T-helper 1 cell treated with Interleukin-12 subunit alpha and Interleukin-12 subunit beta and Interleukin-4 antibody, amounts not matched to agents 30 μg/mL and 1 μg/mL, for 36 hours (primary cell): ENCODE measurements around the gene HCN1.

Experiments
- H3K27ac Mint-ChIP-seq: one replicate; pipeline ENCODE4 v1.8.0; 2021; ENCODE audit warnings: mild to moderate bottlenecking, mixed read lengths
- H3K27me3 Mint-ChIP-seq: one replicate; pipeline ENCODE4 v1.8.0; 2021; ENCODE audit warnings: low read depth, mixed read lengths
- H3K36me3 Mint-ChIP-seq: one replicate; pipeline ENCODE4 v1.8.0; 2021; ENCODE audit warnings: low read depth, mixed read lengths
- H3K4me1 Mint-ChIP-seq: one replicate; pipeline ENCODE4 v1.8.0; 2021; ENCODE audit warnings: low read depth, mixed read lengths
- H3K4me3 Mint-ChIP-seq: one replicate; pipeline ENCODE4 v1.8.0; 2021; ENCODE audit warnings: mild to moderate bottlenecking, moderate library complexity, mixed read lengths
- H3K9me3 Mint-ChIP-seq: one replicate; pipeline ENCODE4 v1.8.0; 2021; ENCODE audit warnings: mixed read lengths

The HCN1 gene

GRCh38 chr5:45262061-45262590, 434.1 kb downstream of the HCN1 start:
- Mint-ChIP-seq H3K36me3 (no peaks in the 10 kb centered on the region), H3K27ac (no peak overlapping the region)

GRCh38 chr5:45261125-45261524, 435.1 kb downstream of the HCN1 start:
- H3K4me1 Mint-ChIP-seq = no peaks in the 10 kb centered on the region
- H3K27ac Mint-ChIP-seq = no peak overlapping the region
- no peaks in the 10 kb centered on the region for H3K36me3 Mint-ChIP-seq
- H3K27me3 Mint-ChIP-seq = no peaks in the 10 kb centered on the region
- H3K4me3 Mint-ChIP-seq = no peak overlapping the region
- H3K9me3 Mint-ChIP-seq = peaks cover 23% of the 10 kb centered on the region

More at GRCh38 chr5:45262061-45262590, 434.1 kb downstream of the HCN1 start:
- Mint-ChIP-seq H3K9me3 (peaks cover 23% of the 10 kb centered on the region), H3K27me3 (no peaks in the 10 kb centered on the region), H3K4me1 (no peaks in the 10 kb centered on the region), H3K4me3 (no peak overlapping the region)

- H3K4me3 Mint-ChIP-seq = no peak overlapping the region
- H3K9me3 Mint-ChIP-seq = peaks cover 19% of the 10 kb centered on the region
- H3K36me3 Mint-ChIP-seq = no peaks in the 10 kb centered on the region
- no peaks in the 10 kb centered on the region for H3K4me1 Mint-ChIP-seq
- H3K27ac Mint-ChIP-seq = no peak overlapping the region
- H3K27me3 Mint-ChIP-seq = no peaks in the 10 kb centered on the region
These were observed 435.9 kb downstream of the HCN1 start for GRCh38 chr5:45260292-45260691.

- Mint-ChIP-seq H3K4me1 (no peaks in the 10 kb centered on the region), H3K27ac (no peak overlapping the region), H3K4me3 (no peak overlapping the region), H3K9me3 (peaks cover 36% of the 10 kb centered on the region), H3K27me3 (no peaks in the 10 kb centered on the region), H3K36me3 (no peaks in the 10 kb centered on the region)
These were observed 443.2 kb downstream of the HCN1 start for GRCh38 chr5:45252978-45253377.

- Mint-ChIP-seq H3K9me3 (peaks cover 40% of the 10 kb centered on the region), H3K27ac (no peak overlapping the region), H3K27me3 (no peaks in the 10 kb centered on the region), H3K4me3 (no peak overlapping the region), H3K36me3 (no peaks in the 10 kb centered on the region), H3K4me1 (no peaks in the 10 kb centered on the region)
These were observed 443.6 kb downstream of the HCN1 start for GRCh38 chr5:45252541-45252940.

- Mint-ChIP-seq H3K36me3 (no peaks in the 10 kb centered on the region), H3K4me1 (no peaks in the 10 kb centered on the region), H3K27me3 (no peaks in the 10 kb centered on the region), H3K4me3 (no peak overlapping the region), H3K27ac (no peak overlapping the region), H3K9me3 (peaks cover 32% of the 10 kb centered on the region)
These were observed 470.6 kb downstream of the HCN1 start for GRCh38 chr5:45225571-45226031.

GRCh38 chr5:45205403-45205961, 490.7 kb downstream of the HCN1 start:
- H3K4me3 Mint-ChIP-seq = no peak overlapping the region
- H3K27ac Mint-ChIP-seq = no peak overlapping the region
- H3K36me3 Mint-ChIP-seq = no peaks in the 10 kb centered on the region
- no peaks in the 10 kb centered on the region for H3K27me3 Mint-ChIP-seq
- H3K9me3 Mint-ChIP-seq = peaks cover 18% of the 10 kb centered on the region
- H3K4me1 Mint-ChIP-seq = no peaks in the 10 kb centered on the region
